HG03175 (cell line): ENCODE data around the gene PKIG.
A peak's percentile ranks its signal among the peaks of the same experiment; 100 is the strongest.

Experiments used
- ATAC-seq: cut with Tn5 transposase; IDR thresholded peaks from one replicate; pipeline ENCODE4 v1.9.1; 2021; ENCODE audit warnings: mild to moderate bottlenecking, moderate library complexity; ENCODE audit not compliant: unreplicated experiment

Gene PKIG

GRCh38 chr20:44594730-44595129, 12.4 kb downstream of the PKIG start:
- no peak for ATAC-seq

- no peak for ATAC-seq
Observed at GRCh38 chr20:44596010-44596409, 13.6 kb downstream of the PKIG start.

- no peak for ATAC-seq
Observed at GRCh38 chr20:44596876-44597275, 14.5 kb downstream of the PKIG start.

GRCh38 chr20:44597516-44597915, 15.1 kb downstream of the PKIG start:
- no peak for ATAC-seq

GRCh38 chr20:44597930-44598329, 15.6 kb downstream of the PKIG start:
- no peak for ATAC-seq

GRCh38 chr20:44598423-44599305, 16.3 kb downstream of the PKIG start:
- no peak for ATAC-seq

GRCh38 chr20:44599715-44600114, 17.3 kb downstream of the PKIG start:
- ATAC-seq: no peak

- ATAC-seq: no peak
Observed at GRCh38 chr20:44600301-44600700, 17.9 kb downstream of the PKIG start.

- ATAC-seq: no peak
Observed at GRCh38 chr20:44600758-44601201, 18.4 kb downstream of the PKIG start.

- ATAC-seq: no peak
Observed at GRCh38 chr20:44601236-44601671, 18.9 kb downstream of the PKIG start.

GRCh38 chr20:44601801-44602204, 19.4 kb downstream of the PKIG start:
- no peak for ATAC-seq

- no peak for ATAC-seq
Observed at GRCh38 chr20:44603327-44603726, 20.9 kb downstream of the PKIG start.

- ATAC-seq: no peak
Observed at GRCh38 chr20:44606725-44607441, 24.5 kb downstream of the PKIG start.

GRCh38 chr20:44609006-44609515, 26.7 kb downstream of the PKIG start:
- ATAC-seq: no peak

- ATAC-seq: peak; percentile 85
Observed at GRCh38 chr20:44609516-44610312, 27.3 kb downstream of the PKIG start.

- ATAC-seq: no peak
Observed at GRCh38 chr20:44610313-44610962, 28.1 kb downstream of the PKIG start.

GRCh38 chr20:44613575-44613974, 31.2 kb downstream of the PKIG start:
- no peak for ATAC-seq

- no peak for ATAC-seq
Observed at GRCh38 chr20:44614525-44614924, 32.1 kb downstream of the PKIG start.

- ATAC-seq: no peak
Observed at GRCh38 chr20:44615169-44615791, 32.9 kb downstream of the PKIG start.
